ENCODE data around the gene VPS37B.

DNA sequence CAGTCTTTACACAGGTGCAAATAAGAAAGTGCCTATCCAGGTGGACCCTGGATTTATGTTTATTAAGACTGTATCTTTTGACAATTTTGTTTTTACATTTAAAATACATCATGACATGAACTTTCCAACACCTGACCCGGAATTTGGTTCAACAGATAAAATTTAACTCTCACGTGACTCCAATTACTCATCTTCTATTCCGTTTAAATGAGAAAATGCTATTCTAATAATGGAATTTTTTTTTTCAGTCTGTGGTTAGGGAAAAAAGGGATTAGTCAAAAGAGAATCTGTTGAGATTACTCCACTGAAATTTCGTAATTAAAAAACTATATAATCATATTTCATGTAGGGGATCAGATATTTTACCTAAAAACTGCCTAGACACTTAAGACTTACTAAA lies 11.1 kb downstream of the VPS37B start:
- TF ChIP-seq CTCF (IDR thresholded peaks at IDR 0.05 in 4 of 5, conservative IDR thresholded peaks at IDR 0.05 in 1 of 5): no peak
- no peak for TF ChIP-seq POLR2A (IDR thresholded peaks at IDR 0.05)
